SU-DHL-6 (cell line): Measurements from ENCODE around the gene DSTN.

Experiments
- CTCF ChIP-seq: fragments of 200-600 bp; sonication (generic); IDR thresholded peaks from one replicate; pipeline ENCODE4 v1.5.1; 2017; ENCODE audit warnings: antibody characterized with exemption, mild to moderate bottlenecking, low read length, moderate library complexity; ENCODE audit not compliant: insufficient read depth, poor library complexity, severe bottlenecking
- EZH2phosphoT487 ChIP-seq: fragments of 200-600 bp; sonication (generic), shearing (Covaris generic); conservative IDR thresholded peaks from 2 replicates; pipeline ENCODE4 v1.6.1; 2018; ENCODE audit warnings: mild to moderate bottlenecking, antibody characterized with exemption, low read length, moderate library complexity, mixed read lengths

DNA sequence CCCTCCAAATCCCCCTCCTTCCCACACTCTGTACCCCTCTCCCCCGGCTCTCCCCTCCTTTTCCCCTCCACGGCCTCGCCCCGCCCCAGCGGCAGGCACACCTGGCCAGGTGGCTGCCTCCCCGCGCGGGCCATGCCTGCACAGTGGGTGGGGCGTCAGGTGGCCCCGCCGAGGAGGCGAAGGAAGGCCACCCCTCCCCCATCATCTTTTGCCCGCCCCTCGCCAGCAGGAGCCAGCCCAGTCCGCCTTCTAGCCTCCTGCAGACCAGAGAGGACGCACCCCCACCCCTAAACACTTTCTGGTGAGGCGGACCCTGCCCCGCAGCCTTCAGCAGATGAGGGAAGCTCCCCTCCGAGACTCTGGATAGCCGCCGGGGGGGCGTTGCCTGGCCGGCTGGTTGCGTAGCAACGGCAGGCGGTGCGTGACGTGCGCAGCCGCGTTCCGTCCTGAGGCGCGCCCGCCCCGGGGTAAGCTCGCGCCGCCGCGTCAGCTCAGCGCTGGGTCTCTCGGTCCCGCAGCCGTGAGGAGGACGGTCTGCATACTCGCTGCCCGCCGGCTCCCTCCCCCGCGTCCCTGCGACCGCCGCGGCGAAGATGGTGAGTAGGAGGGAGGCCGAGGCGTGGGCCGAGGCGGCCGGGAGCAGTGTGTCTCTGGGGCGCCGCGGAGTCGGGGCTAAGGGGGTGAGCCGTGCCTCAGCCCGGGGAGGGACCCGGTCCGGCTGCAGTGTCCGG lies at the start of gene DSTN:
- no peak for TF ChIP-seq CTCF
- no peak for TF ChIP-seq EZH2phosphoT487
